GM12878 (cell line): Measurements from ENCODE around the gene BICC1. TPM values are rescaled to one million over a fixed set of nuclear protein-coding genes. Genes with fewer than 3 reads are reported as not detected.

Experiments
- ATAC-seq: fragments of 200-7000 bp; cut with Tn5 transposase; 3 replicates; pipeline ENCODE4 v1.9.1; 2020; ENCODE audit warnings: mild to moderate bottlenecking, moderate library complexity
- BruUV-seq: library from RNA; stranded (reverse); fragments of 400-500 nt; replicated peaks from 2 replicates; lab custom pipeline; 2021; lab: Mats Ljungman, UMichigan
- CTCF ChIA-PET: fragments of 300-600 bp; sonication (Branson Sonifier 250); formaldehyde crosslinking; extraction: SDS; loops from one replicate; lab custom pipeline; 2021; ENCODE audit warnings: inconsistent platforms; lab: Yijun Ruan, JAX
- POLR2A ChIA-PET: fragments of 350-600 bp; formaldehyde crosslinking; extraction: SDS; loops from one replicate; lab custom pipeline; 2021; ENCODE audit warnings: inconsistent platforms; lab: Charles Lee
- RAD21 ChIA-PET: fragments of 300-600 bp; sonication (Branson Sonifier 250); formaldehyde crosslinking; loops from one replicate; lab custom pipeline; 2023; ENCODE audit warnings: antibody characterized with exemption; ENCODE audit not compliant: unreplicated experiment; lab: Charles Lee
- SMC1A ChIA-PET: fragments of 300-600 bp; sonication (Branson Sonifier 250); formaldehyde crosslinking; loops from one replicate; lab custom pipeline; 2023; ENCODE audit not compliant: unreplicated experiment, uncharacterized antibody; lab: Charles Lee
- DNase-seq: peaks from one replicate; pipeline ENCODE4 v3.0.0-alpha.2; 2011; ENCODE audit warnings: low read depth, low spot score
- FAIRE-seq: peaks from 3 replicates; lab custom pipeline; 2011; peaks lifted over from hg19 to GRCh38; lab: Jason Lieb, UNC
- H2AFZ ChIP-seq: 2 replicates; pipeline ENCODE4 v1.6.0; 2011; ENCODE audit warnings: low read depth, low read length, control low read depth; ENCODE audit not compliant: control insufficient read depth
- H3K27ac ChIP-seq: 2 replicates; pipeline ENCODE4 v1.5.1; 2011; ENCODE audit warnings: control low read depth; ENCODE audit not compliant: control insufficient read depth, insufficient read depth
- H3K27me3 ChIP-seq, 2 experiments: replicated peaks in 1 of 2; 2 replicates each; pipeline versions ENCODE4 v1.6.0 to v1.6.1; 2011; ENCODE audit warnings: low read length in 1 of 2; ENCODE audit not compliant: control insufficient read depth in 2 of 2, insufficient read depth in 2 of 2
- H3K36me3 ChIP-seq, 2 experiments: 2 replicates each; pipeline ENCODE4 v1.5.1; 2011; ENCODE audit warnings: low read length in 1 of 2; ENCODE audit not compliant: control insufficient read depth in 2 of 2, insufficient read depth in 2 of 2
- H3K4me1 ChIP-seq: 2 replicates; pipeline ENCODE4 v1.6.1; 2011; ENCODE audit warnings: mild to moderate bottlenecking, low read length, moderate library complexity, mixed read lengths; ENCODE audit not compliant: control insufficient read depth, insufficient read depth
- H3K4me2 ChIP-seq: 2 replicates; pipeline ENCODE4 v1.6.0; 2011; ENCODE audit warnings: control low read depth; ENCODE audit not compliant: control insufficient read depth, insufficient read depth
- H3K4me3 ChIP-seq: fragments of 200-600 bp; sonication (generic); 2 replicates; pipeline ENCODE4 v1.5.1; 2016
- H3K79me2 ChIP-seq: 2 replicates; pipeline ENCODE4 v1.6.0; 2011; ENCODE audit warnings: low read length; ENCODE audit not compliant: control insufficient read depth, insufficient read depth
- H3K9ac ChIP-seq: 2 replicates; pipeline ENCODE4 v1.8.0; 2011; ENCODE audit warnings: low read length, control low read depth, mixed read lengths; ENCODE audit not compliant: control insufficient read depth, insufficient read depth
- H3K9me3 ChIP-seq: replicated peaks from 3 replicates; pipeline ENCODE4 v1.5.1; 2011; ENCODE audit warnings: mild to moderate bottlenecking, low read length; ENCODE audit not compliant: control insufficient read depth, insufficient read depth
- H4K20me1 ChIP-seq: 2 replicates; pipeline ENCODE4 v1.6.0; 2011; ENCODE audit not compliant: control insufficient read depth, insufficient read depth
- ATF2 ChIP-seq: IDR thresholded peaks from 2 replicates; pipeline ENCODE4 v1.6.1; 2012; ENCODE audit warnings: low read length, inconsistent platforms
- EGR1 ChIP-seq, 2 experiments: IDR thresholded peaks; 1 replicate in 1 of 2; 2 replicates in 1 of 2; pipeline ENCODE4 v1.6.1; 2011 to 2012; ENCODE audit warnings: low read depth in 2 of 2, low read length in 2 of 2, borderline replicate concordance in 1 of 2, mild to moderate bottlenecking in 1 of 2, moderate library complexity in 1 of 2
- FOXK2 ChIP-seq: fragments of 450-650 bp; IDR thresholded peaks from 2 replicates; pipeline ENCODE4 v1.6.1; 2017; ENCODE audit warnings: mild to moderate bottlenecking, moderate library complexity
- GABPA ChIP-seq: IDR thresholded peaks from 2 replicates; pipeline ENCODE4 v1.6.1; 2014; ENCODE audit warnings: antibody characterized with exemption, low read depth, mild to moderate bottlenecking, inconsistent platforms
- KAT2A ChIP-seq: conservative IDR thresholded peaks from 2 replicates; pipeline ENCODE4 v1.6.1; 2011; ENCODE audit warnings: low read depth, low read length; ENCODE audit not compliant: control insufficient read depth
- NBN ChIP-seq: fragments of 450-650 bp; IDR thresholded peaks from 2 replicates; pipeline ENCODE4 v1.6.1; 2016
- RBBP5 ChIP-seq: fragments of 200-600 bp; sonication (generic); conservative IDR thresholded peaks from 2 replicates; pipeline ENCODE4 v1.6.1; 2016
- RCOR1 ChIP-seq: conservative IDR thresholded peaks from 2 replicates; pipeline ENCODE4 v1.6.1; 2012; ENCODE audit warnings: low read depth, low read length, improper control_type of control experiment
- SIN3A ChIP-seq: IDR thresholded peaks from 2 replicates; pipeline ENCODE4 v1.6.1; 2012; ENCODE audit warnings: low read depth, low read length, improper control_type of control experiment
- SMC3 ChIP-seq: IDR thresholded peaks from 2 replicates; pipeline ENCODE4 v1.6.1; 2011; ENCODE audit warnings: low read length, improper control_type of control experiment, borderline replicate concordance
- STAT3 ChIP-seq: IDR thresholded peaks from 2 replicates; pipeline ENCODE4 v1.6.1; 2011; ENCODE audit warnings: low read depth, low read length, improper control_type of control experiment
- TCF12 ChIP-seq: IDR thresholded peaks from 2 replicates; pipeline ENCODE4 v1.6.1; 2011; ENCODE audit warnings: low read depth, mild to moderate bottlenecking, low read length
- WGBS: methylation state at CpG from one replicate; pipeline ENCODE4 v1.1.6; 2016; ENCODE audit warnings: low lambda C conversion rate; ENCODE audit not compliant: insufficient replicate concordance, insufficient coverage; ENCODE audit errors: missing lambda C conversion rate; 5-methylcytosine and 5-hydroxymethylcytosine counted together
- in situ Hi-C: fragments of 300-500 bp; cut with MboI; formaldehyde crosslinking; loops from 9 replicates; pipeline ENCODE4 v1.14.3; 2018; ENCODE audit warnings: mixed read lengths
- intact Hi-C: fragments of 100-400 bp; cut with micrococcal nuclease; formaldehyde crosslinking; loops from one replicate; pipeline ENCODE4 v1.14.2; 2022; ENCODE audit not compliant: unreplicated experiment
- polyA plus RNA-seq, 11 experiments: library from polyadenylated mRNA; depleted of rRNA in 4 of 11; unstranded in 6 of 11; stranded (reverse) in 5 of 11; fragments of >200 nt; fragmentation: Nextera tagmentation in 4 of 11; fragmentation: Illumina TruSeq in 1 of 11; extraction: Ambion mirVana in 4 of 11; extraction: Trizol in 1 of 11; gene quantifications; 1 replicate in 1 of 11; 2 replicates in 10 of 11; pipeline versions ENCODE4 v1.2.1 to v1.2.3, GENCODE V29; 2011 to 2016; ENCODE audit warnings: inconsistent platforms in 2 of 11, missing spikeins in 2 of 11, low read depth in 1 of 11
- total RNA-seq, 4 experiments: library from RNA; depleted of rRNA in 3 of 4; stranded (reverse); fragments of >200 nt in 3 of 4; fragmentation: Illumina TruSeq in 1 of 4; extraction: Trizol in 1 of 4; gene quantifications; 2 replicates each; pipeline versions ENCODE4 v1.2.1 to v1.2.3, GENCODE V29; 2013 to 2021

BICC1 gene
- total and polyA plus RNA-seq, 10 of the 15 experiments (the other 5 are each of a cell fraction or from before 2014, with no cell fraction given): 0.01 to 0.10 (median 0.04) TPM; not detected in 5

GRCh38 chr10:58838561-58839208 lies 326.0 kb downstream of the BICC1 start:
- intact Hi-C loops (no loop called here), in situ Hi-C loops (no loop called here)
- Histone ChIP-seq H3K9me3 (no peaks in the 10 kb centered on the region), H2AFZ (no peak overlapping the region), H3K4me2 (no peak overlapping the region), H3K27me3 (no peaks in the 10 kb centered on the region), H3K79me2 (no peaks in the 10 kb centered on the region)
- ChIA-PET POLR2A (interaction anchor here (0.6 kb wide), 1 partner anchor 82 kb away, joined by 4 read pairs; no protein-coding TSS in a partner anchor), RAD21 (no interaction called here)
- TF ChIP-seq RBBP5 (no peak), RCOR1 (no peak), FOXK2 (no peak), TCF12 (no peak), SIN3A (no peak), KAT2A (no peak), STAT3 (no peak), SMC3 (no peak), GABPA (no peak), ATF2 (no peak), NBN (no peak), EGR1 (IDR thresholded peaks at IDR 0.05; ENCODE audit: borderline replicate concordance in 1 of 2, low read depth in 2 of 2, low read length in 2 of 2) (no peak)
- TF ChIP-seq, all 136 proteins: peak for 0
- Histone ChIP-seq H3K4me1 (no peaks in the 10 kb centered on the region), H3K36me3 (no peaks in the 10 kb centered on the region), H3K27ac (no peak overlapping the region), H3K9ac (no peak overlapping the region), H3K4me3 (no peak overlapping the region), H4K20me1 (no peaks in the 10 kb centered on the region)
- no TSS peak for BruUV-seq
- CTCF ChIA-PET: no interaction called here
- 0% methylated on average over 1 of the region's 1 CpG for WGBS
- FAIRE-seq (no peak), DNase-seq (no peak), ATAC-seq (no peak)
- SMC1A ChIA-PET: no interaction called here
